Fibroblast of villous mesenchyme (primary cell): ENCODE measurements around the gene VPS51. TPM values are rescaled to one million over a fixed set of nuclear protein-coding genes. Genes with fewer than 3 reads are reported as not detected.

ENCODE experiments used
- DNase-seq: peaks from one replicate; pipeline ENCODE4 v3.0.0-alpha.2; 2010; ENCODE audit warnings: low read depth
- H3K4me3 ChIP-seq: 2 replicates; pipeline ENCODE4 v1.5.1; 2011; ENCODE audit warnings: low read depth, mild to moderate bottlenecking, low read length
- total RNA-seq: library from RNA; depleted of rRNA; stranded (reverse); fragments of >200 nt; gene quantifications from 2 replicates; pipeline ENCODE4 v1.2.3, GENCODE V29; 2012
- TF ChIP-seq, protein P1 (sequence below): IDR thresholded peaks from 2 replicates; pipeline ENCODE4 v1.5.1; 2012; ENCODE audit warnings: low read depth, mild to moderate bottlenecking, low read length; ENCODE audit not compliant: insufficient read depth

Gene VPS51
- total RNA-seq, 1 donor: 104 TPM

DNA sequence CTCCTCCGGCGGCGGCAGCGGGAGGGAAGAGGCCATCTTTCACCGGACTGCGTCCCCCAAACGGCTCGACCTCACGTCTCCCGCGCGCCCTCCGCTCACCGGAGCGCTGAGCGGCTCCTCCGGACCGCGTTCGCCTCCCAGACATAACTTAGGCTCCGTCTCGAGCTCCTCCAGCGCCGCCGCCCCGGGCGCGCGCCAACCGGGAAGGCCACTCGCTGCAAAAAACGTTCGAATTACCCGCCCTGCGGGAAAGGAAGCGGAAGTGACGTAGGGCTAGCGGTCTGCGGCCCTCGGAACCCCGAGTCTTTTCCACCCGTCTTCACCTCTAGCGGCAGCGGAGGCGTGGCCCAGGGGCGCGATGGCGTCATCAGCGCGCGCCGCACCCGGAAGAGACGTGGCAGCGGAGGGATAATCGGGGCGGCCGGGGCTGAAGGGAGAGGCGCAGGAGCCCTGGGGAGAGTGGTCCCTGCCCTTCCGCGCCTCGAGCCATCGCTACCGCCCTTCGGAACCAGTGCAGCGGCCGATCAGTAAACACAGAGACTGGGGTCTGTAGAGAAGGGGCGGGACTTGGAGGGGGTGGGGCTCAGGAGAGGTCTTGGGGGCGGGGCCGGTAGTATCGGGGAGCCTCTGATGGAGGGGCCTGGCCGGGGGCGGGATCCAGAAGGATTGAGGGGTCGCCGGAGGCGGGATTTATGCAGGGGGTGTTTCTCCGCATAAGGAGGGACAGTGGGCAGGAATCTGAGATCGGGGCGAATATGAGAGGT lies 12.0 kb upstream of the VPS51 start, which contains the start of the genes CDCA5 and ZFPL1:
Gene CDCA5 (minus strand): TSS at position 207 of the 764 bp plus-strand sequence. CDS start 62 bp downstream, at position 145.
Gene ZFPL1 (plus strand): TSS at position 389 of the 764 bp plus-strand sequence. CDS start 477 bp downstream, outside the sequence.
- peak; percentile 96 for DNase-seq
- H3K4me3 ChIP-seq: peak within 1 kb of the TSS; percentile 83
- TF ChIP-seq, protein P1, sequence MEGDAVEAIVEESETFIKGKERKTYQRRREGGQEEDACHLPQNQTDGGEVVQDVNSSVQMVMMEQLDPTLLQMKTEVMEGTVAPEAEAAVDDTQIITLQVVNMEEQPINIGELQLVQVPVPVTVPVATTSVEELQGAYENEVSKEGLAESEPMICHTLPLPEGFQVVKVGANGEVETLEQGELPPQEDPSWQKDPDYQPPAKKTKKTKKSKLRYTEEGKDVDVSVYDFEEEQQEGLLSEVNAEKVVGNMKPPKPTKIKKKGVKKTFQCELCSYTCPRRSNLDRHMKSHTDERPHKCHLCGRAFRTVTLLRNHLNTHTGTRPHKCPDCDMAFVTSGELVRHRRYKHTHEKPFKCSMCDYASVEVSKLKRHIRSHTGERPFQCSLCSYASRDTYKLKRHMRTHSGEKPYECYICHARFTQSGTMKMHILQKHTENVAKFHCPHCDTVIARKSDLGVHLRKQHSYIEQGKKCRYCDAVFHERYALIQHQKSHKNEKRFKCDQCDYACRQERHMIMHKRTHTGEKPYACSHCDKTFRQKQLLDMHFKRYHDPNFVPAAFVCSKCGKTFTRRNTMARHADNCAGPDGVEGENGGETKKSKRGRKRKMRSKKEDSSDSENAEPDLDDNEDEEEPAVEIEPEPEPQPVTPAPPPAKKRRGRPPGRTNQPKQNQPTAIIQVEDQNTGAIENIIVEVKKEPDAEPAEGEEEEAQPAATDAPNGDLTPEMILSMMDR: no peak

DNA sequence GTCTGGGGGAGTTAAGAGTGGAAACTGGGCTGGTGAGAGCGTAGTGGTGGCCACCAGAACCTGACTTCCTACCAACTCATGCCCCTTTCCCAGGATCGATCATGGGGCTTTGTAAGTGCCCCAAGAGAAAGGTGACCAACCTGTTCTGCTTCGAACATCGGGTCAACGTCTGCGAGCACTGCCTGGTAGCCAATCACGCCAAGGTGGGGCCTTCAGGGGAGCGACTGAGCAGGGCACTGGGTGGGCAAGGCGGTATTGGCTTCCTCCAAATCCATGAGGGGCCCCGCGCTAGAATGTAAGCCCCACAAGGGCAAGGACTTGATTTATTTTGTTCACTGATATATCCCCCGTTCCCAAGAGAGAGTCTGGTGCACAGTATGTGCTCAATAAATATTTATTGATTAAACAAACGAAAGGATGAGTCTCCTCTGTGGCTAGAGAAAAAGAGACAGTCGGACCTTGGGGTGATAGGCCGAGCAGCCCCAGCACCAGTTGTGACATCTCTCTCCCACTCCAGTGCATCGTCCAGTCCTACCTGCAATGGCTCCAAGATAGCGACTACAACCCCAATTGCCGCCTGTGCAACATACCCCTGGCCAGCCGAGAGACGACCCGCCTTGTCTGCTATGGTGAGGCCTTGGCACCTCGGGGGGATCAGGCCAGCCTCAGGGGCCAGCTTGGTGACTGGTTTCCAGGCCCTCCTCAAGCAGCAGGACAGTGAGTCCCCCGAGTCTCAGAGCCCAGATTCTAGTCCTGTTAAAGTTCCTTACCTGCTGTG lies 11.2 kb upstream of the VPS51 start:
- DNase-seq: no peak
- peak overlapping the region; percentile 83 for H3K4me3 ChIP-seq
- TF ChIP-seq, protein P1: no peak

DNA sequence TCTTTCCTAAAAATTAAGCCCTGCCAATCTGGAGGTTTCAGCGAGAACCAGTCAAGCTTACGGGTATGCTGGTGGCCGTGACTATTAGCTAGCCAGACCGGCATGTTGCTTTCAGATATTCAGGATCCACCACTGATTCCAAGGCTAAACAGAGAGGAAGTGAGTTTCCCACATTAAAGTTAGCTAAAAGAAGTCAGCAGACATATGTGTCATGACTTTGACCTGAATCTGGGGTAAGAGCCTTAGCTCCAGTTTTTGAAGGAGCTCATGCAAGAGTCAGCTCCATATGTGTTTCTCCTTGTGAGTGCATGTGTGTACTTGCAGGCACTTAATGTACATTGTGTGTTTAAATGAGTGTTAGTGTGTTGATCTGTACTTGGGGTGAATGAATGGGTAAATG lies 10.6 kb upstream of the VPS51 start:
- no peak overlapping the region for H3K4me3 ChIP-seq
- TF ChIP-seq, protein P1: no peak
- no peak for DNase-seq

DNA sequence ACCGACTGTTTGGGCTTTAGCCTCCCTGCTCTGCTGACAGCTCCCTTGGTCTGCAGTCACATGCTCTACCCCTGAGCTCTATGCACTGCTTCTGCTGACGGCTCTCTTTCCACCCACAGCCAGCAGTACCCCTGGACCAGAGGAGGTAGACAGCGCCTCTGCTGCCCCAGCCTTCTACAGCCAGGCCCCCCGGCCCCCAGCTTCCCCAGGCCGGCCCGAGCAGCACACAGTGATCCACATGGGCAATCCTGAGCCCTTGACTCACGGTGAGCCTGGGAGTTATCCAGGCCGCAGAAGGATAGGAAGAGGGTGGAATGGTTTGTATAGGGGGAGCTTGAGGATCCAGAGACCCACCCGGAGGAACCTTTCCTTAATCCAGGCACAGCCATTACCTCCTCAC lies 9.2 kb upstream of the VPS51 start:
- DNase-seq: no peak
- no peak overlapping the region for H3K4me3 ChIP-seq
- TF ChIP-seq, protein P1: no peak

DNA sequence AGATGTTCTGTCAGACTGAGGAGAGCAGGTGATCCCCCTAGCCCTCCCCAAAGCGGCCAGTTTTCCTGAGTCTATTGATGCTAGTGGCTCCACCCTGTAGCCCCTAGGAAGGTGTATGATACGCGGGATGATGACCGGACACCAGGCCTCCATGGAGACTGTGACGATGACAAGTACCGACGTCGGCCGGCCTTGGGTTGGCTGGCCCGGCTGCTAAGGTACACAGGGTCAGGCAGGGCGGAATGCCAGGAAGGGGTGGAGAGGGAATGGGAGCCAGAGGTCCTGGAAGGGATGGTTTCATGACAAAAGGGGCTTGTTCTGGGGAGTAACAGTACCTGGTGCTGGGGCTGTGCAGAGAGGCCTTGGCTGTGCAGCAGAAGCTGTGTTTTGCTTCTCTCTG lies 8.8 kb upstream of the VPS51 start:
- TF ChIP-seq, protein P1: no peak
- H3K4me3 ChIP-seq: no peak overlapping the region
- no peak for DNase-seq

DNA sequence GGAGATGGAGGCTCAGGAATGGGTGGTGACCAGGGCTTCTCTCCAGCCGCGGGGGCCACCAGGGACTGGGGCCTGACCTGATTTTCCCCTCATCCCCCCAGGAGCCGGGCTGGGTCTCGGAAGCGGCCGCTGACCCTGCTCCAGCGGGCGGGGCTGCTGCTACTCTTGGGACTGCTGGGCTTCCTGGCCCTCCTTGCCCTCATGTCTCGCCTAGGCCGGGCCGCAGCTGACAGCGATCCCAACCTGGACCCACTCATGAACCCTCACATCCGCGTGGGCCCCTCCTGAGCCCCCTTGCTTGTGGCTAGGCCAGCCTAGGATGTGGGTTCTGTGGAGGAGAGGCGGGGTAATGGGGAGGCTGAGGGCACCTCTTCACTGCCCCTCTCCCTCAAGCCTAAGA lies 8.2 kb upstream of the VPS51 start:
- TF ChIP-seq, protein P1: no peak
- no peak for DNase-seq
- no peak overlapping the region for H3K4me3 ChIP-seq
